Urinary bladder (tissue), 4 donors: ENCODE measurements around the gene CCL18. TPM values are rescaled to one million over a fixed set of nuclear protein-coding genes. Genes with fewer than 3 reads are reported as not detected.
"Not testable (repeated sequence)": the region's sequence is repeated elsewhere in the genome, so short reads cannot be mapped to it uniquely, and the experiment has no call there.

Experiments used
- DNase-seq: peaks from one replicate; pipeline ENCODE4 v3.0.0-alpha.2; 2015; ENCODE audit errors: extremely low spot score
- H3K27ac ChIP-seq: one replicate; pipeline ENCODE4 v1.5.1; 2013; ENCODE audit warnings: low read depth, mild to moderate bottlenecking, moderate library complexity
- H3K36me3 ChIP-seq: one replicate; pipeline ENCODE4 v1.6.1; 2013; ENCODE audit warnings: mild to moderate bottlenecking, moderate library complexity; ENCODE audit not compliant: insufficient read depth
- H3K4me1 ChIP-seq: one replicate; pipeline ENCODE4 v1.6.1; 2013; ENCODE audit warnings: mild to moderate bottlenecking, moderate library complexity; ENCODE audit not compliant: insufficient read depth
- H3K4me3 ChIP-seq: one replicate; pipeline ENCODE4 v1.5.1; 2013; ENCODE audit warnings: low read depth, low read length
- WGBS: extraction: QIAGEN DNeasy Blood & Tissue Kit; methylation state at CpG from one replicate; pipeline ENCODE4 v1.1.7; 2013; 5-methylcytosine and 5-hydroxymethylcytosine counted together
- polyA plus RNA-seq: library from polyadenylated mRNA; stranded (reverse); fragments of 200-250 nt; gene quantifications from one replicate; pipeline ENCODE4 v1.2.3, GENCODE V29; 2013
- total RNA-seq: library from RNA; depleted of rRNA; stranded (reverse); fragments of >200 nt; gene quantifications from one replicate; pipeline ENCODE4 v1.2.3, GENCODE V29; 2014
- donor health status: healthy with polysubstance abuse.
- donor health status: healthy.

CCL18 gene
- total and polyA plus RNA-seq, 2 donors, result 1.5 TPM; not detected in 1

DNA sequence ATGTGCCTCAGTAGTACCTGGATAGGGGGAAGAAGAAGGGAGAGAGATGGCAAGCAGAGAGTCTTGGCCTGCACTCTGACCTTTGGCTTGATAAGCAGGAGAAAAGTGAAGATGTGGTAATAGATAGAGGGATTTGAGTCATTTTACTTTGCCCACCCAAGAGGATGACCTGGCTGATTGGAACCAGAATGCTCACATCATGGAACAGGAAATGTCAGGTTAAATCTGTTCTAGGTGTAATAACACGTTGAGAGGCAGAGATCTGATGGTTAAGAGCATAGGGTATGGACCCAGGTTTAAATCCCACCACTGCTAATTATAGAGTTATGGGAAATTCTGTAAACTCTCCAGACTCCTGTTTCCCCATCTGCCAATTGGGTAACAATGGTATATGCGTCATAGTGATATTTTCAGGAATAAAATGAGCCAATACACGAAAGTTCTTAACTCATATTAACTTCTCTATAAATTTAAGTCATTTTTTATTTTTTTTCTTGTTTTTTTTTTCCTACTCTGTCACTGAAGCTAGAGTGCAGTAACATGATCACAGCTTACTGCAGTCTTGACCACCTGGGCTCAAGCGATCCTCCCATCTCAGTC, 8.1 kb upstream of the CCL18 start:
- H3K36me3 ChIP-seq, result no peaks in the 10 kb centered on the region
- DNase-seq, result no peak
- H3K4me3 ChIP-seq, result no peak overlapping the region
- 76% methylated on average over 4 of the region's 4 CpGs for WGBS
- no peaks in the 10 kb centered on the region for H3K4me1 ChIP-seq
- H3K27ac ChIP-seq, result no peak overlapping the region

DNA sequence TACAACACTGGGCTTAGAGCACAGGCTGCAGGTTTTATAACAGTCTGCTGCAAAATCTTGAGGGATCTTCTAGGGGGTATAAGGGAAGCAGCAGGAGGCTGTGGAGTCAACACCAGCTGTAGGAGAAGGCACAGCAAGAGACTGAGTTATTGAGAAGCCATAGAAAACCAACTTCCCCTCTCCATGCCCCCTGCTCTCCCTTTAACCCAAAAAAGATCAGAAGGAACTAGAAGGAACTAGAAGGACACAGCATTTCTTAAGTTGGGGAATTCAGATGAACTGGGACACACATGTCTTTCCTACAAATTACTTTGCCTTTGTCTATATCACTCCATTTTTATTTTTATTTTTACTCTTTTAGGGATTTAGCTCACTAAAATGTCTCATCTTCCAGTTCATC, 6.2 kb upstream of the CCL18 start:
- no peak overlapping the region for H3K27ac ChIP-seq
- H3K4me1 ChIP-seq, result no peaks in the 10 kb centered on the region
- H3K4me3 ChIP-seq, result no peak overlapping the region
- no peak for DNase-seq
- no peaks in the 10 kb centered on the region for H3K36me3 ChIP-seq

DNA sequence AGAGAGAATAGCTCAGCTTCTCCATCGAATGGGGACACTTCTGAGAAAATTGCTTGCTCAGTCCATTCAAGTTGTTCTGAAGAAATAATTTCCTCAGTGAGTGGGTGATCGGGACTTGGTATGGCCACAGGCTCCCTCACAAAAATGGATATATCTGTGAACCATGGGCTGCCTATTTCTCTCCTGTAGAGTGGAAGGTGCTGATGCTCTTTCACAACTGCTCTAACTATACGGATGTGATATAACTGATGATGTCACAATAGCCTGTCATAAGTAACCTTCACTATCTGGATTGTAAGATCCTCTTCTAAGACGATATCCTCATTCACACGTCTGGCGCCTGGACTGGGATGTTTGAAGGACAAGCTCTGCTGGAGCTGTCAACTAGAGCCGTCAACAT, 4.7 kb upstream of the CCL18 start:
- no peak for DNase-seq
- Histone ChIP-seq H3K36me3 (no peaks in the 10 kb centered on the region), H3K4me3 (no peak overlapping the region), H3K27ac (no peak overlapping the region), H3K4me1 (no peaks in the 10 kb centered on the region)
- WGBS, result 92% methylated on average over 7 of the region's 7 CpGs

DNA sequence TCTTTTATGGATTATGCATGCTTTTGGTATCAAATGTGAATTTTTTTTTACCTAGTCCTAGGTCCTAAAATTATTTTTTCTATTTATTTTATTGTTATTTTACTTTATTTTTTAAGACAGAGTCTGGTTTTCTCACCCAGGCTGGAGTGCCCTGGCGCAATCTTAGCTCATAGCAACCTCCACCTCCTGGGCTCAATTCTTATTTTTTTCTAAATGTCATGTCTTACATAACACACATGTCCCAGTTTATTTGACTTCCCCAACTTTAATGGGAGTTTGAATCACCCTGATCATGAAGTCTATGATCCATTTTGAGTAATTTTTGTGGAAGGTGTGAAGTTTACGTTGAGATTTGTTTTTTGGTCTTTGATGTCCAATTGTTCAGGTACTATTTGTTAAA, 3.3 kb upstream of the CCL18 start:
- no peak for DNase-seq
- no peaks in the 10 kb centered on the region for H3K4me1 ChIP-seq
- no peak overlapping the region for H3K27ac ChIP-seq
- no peaks in the 10 kb centered on the region for H3K36me3 ChIP-seq
- no peak overlapping the region for H3K4me3 ChIP-seq
- 90% methylated on average over 2 of the region's 2 CpGs for WGBS

DNA sequence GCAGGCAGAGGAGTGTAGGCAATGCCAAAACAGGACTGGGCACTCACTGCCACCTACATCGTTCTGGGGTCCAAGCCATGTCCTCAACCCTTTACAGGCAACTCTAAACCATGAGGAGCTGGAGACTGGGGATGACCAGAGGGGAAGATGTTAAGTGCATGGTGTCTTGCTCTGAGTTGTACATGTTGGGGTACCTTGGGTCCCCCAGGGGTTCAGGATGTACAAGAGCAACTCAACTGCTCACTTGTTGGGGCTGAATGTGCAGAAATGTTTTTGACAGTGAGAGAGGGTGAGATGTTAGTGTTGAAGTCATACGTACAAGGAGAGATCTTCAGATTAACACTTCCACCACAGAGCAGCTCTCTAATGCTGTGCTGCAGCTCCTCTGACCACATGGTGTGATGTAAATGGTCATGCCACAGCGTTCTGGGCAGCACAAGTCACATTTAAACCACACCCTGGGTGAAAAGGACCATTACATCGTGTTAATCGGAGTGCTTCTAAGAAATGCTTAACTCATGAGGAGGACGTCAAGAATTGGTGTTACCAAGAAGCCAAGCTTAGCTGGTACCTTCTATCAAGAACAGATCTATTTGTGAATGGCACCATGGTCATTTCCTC, 2.4 kb downstream of the CCL18 start:
- Histone ChIP-seq H3K4me3 (no peak overlapping the region), H3K4me1 (no peaks in the 10 kb centered on the region), H3K36me3 (no peaks in the 10 kb centered on the region), H3K27ac (no peak overlapping the region)
- no peak for DNase-seq
- 81% methylated on average over 6 of the region's 6 CpGs for WGBS

DNA sequence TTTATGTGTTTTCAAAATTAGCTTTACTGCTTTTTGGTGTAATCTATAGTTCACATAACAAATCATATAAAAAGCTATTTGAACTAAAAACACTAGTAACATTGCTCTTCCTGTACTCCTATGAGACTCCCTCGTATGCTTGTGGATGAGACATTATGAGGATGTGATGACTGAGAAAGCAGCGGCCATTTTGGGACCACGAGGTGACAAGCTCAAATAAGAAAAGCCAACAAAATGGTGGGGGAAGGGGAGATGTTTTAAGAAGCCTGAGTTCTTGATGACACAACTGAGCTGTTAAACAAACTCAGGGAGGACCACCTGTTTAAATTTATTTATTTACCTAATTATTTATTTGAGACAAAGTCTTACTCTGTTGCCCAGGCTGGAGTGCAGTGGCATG, 4.5 kb downstream of the CCL18 start:
- 73% methylated on average over 3 of the region's 3 CpGs for WGBS
- no peak for DNase-seq
- no peak overlapping the region for H3K4me3 ChIP-seq
- no peaks in the 10 kb centered on the region for H3K4me1 ChIP-seq
- no peaks in the 10 kb centered on the region for H3K36me3 ChIP-seq
- no peak overlapping the region for H3K27ac ChIP-seq

DNA sequence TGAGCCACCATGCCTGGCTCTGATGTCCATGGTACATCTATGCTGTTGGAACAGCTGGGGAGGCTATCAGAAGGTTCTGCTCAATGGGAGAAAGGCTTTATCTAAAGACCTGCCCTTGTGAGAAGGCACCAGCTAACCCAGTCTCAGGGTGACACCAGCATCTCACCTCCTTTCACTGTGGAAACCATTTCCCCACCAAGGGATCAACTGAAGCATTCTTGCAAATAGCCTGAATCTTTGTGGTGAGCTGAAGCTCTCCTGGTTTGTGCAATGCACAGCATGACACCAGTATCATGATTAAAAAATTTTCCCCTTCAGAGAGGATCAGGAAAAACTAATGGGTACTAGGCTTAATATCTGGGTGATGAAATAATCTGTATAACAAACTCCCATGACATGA, 5.1 kb downstream of the CCL18 start:
- DNase-seq, result no peak
- no peaks in the 10 kb centered on the region for H3K36me3 ChIP-seq
- H3K27ac ChIP-seq, result no peak overlapping the region
- H3K4me1 ChIP-seq, result no peaks in the 10 kb centered on the region
- no peak overlapping the region for H3K4me3 ChIP-seq

DNA sequence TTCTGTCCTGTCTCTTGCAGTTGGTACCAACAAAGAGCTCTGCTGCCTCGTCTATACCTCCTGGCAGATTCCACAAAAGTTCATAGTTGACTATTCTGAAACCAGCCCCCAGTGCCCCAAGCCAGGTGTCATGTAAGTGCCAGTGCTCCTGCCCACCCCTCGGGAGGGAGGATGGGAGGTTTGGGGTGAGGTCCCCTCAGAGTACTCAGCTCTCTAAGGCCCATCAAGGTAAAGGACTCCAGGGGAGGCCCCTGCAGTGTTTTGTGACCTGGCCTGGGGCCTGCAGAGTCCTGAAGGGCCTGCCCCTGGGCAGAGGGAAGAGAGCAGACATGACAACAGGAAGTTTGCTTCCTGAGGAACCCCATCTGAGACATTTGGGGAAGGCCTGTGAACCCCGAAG, 6.4 kb downstream of the CCL18 start:
- Histone ChIP-seq H3K4me3 (no peak overlapping the region), H3K4me1 (no peaks in the 10 kb centered on the region), H3K36me3 (no peaks in the 10 kb centered on the region), H3K27ac (no peak overlapping the region)
- WGBS, result 68% methylated on average over 3 of the region's 3 CpGs
- DNase-seq, result no peak

DNA sequence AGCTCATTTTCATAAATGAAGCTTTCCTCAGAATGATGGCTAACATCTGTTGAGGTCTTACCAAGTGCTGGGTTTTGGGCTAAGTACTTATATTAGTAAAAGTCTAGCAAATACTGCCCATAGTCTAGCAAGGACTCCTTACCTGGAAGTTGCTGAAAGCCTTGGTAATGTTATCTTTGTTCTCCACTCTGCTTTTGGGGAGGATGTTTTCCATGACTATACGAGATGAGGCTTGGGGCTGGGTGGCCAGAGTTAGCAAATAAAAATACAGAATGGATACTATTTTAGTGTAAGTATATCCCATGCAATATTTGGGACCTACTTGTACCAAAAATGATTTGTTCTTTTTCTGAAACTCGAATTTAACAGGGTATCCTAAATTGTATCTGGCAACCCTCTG, 7.7 kb downstream of the CCL18 start:
- H3K4me3 ChIP-seq, result no peak overlapping the region
- no peak overlapping the region for H3K27ac ChIP-seq
- H3K4me1 ChIP-seq, result no peaks in the 10 kb centered on the region
- 66% methylated on average over 2 of the region's 2 CpGs for WGBS
- H3K36me3 ChIP-seq, result no peaks in the 10 kb centered on the region
- no peak for DNase-seq

DNA sequence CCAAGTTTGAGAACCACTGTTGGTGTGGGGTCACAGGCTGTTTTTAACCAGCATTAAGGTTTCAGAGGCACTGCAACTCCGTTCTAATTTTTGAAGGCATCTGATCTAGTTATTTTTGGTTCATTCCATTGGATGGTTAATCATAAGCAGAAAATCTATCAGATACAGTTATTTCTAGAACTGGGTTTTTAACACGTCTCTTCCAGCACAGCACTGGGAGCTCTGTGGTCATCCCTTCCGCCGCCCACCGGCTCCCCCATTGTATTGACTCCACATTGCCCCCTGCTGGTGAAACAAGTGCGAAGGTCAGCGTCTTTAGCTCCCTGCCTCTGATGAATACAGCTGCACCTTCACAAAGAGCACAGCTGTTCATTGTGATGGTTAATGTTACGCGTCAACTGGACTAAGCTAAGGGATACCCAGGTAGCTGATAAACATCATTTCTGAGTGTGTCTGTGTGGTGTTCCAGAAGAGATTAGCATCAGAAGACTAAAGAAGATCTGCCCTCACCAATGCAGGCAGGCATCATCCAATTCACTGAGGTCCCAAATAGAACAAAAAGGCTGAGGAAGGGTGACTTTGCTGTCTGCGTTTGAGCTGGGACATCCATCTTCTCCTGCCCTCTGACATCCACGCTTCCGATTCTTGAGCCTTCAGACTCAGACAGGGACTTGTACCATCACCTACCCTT, 8.5 kb downstream of the CCL18 start:
- no peaks in the 10 kb centered on the region for H3K4me1 ChIP-seq
- no peak for DNase-seq
- WGBS, result 36% methylated on average over 12 of the region's 12 CpGs
- H3K27ac ChIP-seq, result no peak overlapping the region
- no peaks in the 10 kb centered on the region for H3K36me3 ChIP-seq
- no peak overlapping the region for H3K4me3 ChIP-seq

DNA sequence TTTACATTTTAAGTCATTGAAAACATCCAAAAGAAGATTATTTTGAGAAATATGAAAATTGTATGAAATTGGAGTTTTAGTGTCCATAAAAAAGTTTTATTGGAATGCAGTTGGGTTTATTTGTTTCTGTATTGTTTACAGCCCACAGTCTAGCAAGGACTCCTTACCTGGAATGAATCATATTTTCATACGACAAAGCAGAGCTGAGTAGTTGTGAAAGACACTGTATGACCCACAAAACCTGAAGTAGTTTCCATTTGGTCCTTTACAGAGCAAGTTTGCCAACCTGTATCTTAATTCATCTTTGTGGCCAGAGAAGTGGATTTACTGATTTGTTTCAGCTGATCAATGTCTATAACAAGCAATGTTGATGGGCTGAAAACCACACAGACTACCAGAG, 10.3 kb downstream of the CCL18 start:
- Histone ChIP-seq H3K4me3 (no peak overlapping the region), H3K36me3 (no peaks in the 10 kb centered on the region), H3K4me1 (no peaks in the 10 kb centered on the region), H3K27ac (no peak overlapping the region)
- DNase-seq, result no peak
- 77% methylated on average over 1 of the region's 1 CpG for WGBS

DNA sequence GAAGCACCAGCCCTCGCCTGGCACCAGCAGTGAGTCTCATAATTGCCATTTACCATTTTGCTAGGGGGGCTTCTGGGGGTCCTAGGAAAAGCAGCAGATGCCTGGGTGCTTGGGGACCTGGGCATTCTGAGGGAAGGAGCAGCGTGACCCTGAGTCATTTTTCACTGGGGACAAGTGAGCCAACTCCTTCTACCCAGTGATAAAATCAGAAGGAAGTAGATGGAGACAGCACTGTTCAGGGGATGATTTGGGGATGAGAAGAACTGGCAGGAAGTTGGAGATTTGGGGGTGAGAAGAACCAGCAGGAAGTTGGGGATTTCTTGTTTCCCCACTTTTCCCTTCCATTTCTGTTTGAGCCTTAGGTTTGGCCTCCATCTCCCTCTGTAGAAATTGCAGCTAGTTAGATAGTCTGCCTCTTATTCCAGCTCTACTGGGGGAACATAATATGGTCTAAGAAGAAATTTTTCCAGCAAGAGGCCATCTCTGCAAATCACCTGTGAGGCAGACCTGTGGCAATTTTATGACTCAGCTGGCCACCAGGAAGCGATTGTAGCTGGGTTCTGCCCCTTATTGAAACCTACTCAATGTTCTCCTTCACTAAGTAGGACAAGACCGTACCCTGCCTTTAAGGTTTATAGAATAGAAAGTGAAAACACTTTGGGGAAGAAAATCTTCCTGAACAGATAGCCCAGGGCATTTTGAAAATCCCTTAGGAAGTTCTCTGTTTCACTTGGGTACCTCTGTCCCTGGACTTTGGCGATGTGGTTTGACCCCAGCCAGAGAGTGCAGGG, 17.8 kb downstream of the CCL18 start:
- not testable (repeated sequence) for DNase-seq, H3K4me1 ChIP-seq, H3K27ac ChIP-seq, H3K4me3 ChIP-seq, H3K36me3 ChIP-seq
- 77% methylated on average over 5 of the region's 5 CpGs for WGBS

DNA sequence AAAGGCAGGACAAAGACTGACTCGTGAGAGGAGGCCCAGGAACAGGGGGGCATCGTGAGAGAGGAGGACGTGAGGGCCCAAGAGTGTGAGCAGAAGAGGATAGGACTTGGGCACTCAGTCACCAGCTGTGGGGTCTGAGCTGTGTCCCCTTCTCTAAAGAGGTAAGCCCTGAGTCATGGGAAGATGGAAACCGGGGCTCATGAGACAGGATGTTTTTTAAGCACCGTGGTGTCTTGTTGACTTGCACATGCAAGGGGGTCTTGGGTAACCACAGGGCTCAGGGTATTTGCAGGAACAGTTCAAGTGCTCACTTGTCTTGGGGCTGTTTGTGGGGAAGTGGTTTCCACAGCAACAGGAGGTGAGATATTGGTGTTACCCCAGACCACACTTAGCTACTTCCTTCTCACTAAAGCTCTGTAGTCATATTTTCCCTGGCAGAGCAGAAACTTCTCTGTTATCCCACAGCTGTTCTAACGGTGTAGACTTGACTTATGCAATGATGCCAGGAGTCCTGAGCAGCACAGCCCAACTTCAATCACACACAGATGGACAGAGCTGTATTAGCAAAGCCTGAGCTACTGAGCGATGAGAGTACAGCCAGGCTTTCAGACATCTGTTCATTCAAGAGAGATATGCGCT, 18.5 kb downstream of the CCL18 start:
- WGBS, result 58% methylated on average over 8 of the region's 8 CpGs
- H3K36me3 ChIP-seq, H3K4me3 ChIP-seq, H3K4me1 ChIP-seq, DNase-seq, H3K27ac ChIP-seq: not testable (repeated sequence)
